ENCODE measurements around the gene RAP1GDS1. TPM values are rescaled to one million over a fixed set of nuclear protein-coding genes. Genes with fewer than 3 reads are reported as not detected.

RAP1GDS1 gene
- total RNA-seq, 1 experiment from 2014 or later, result 27.9 TPM

GRCh38 chr4:98260047-98260578 lies 1.1 kb upstream of the RAP1GDS1 start:
- no peak for TF ChIP-seq CTCF (IDR thresholded peaks at IDR 0.05; ENCODE audit: unreplicated experiment)
- BruUV-seq (replicated peaks), result no TSS peak
- CTCF ChIA-PET, result interaction anchor here (1.2 kb wide), 1 partner anchor 117 kb away, joined by 5 read pairs; the partner anchor contains the start of gene STPG2
- Mint-ChIP-seq H3K27ac (ENCODE audit: unreplicated experiment) (peak overlapping the region; percentile 75), H3K36me3 (ENCODE audit: insufficient read depth, unreplicated experiment) (peaks cover 34% of the 10 kb centered on the region), H3K4me1 (ENCODE audit: low read depth, unreplicated experiment) (peaks cover 9% of the 10 kb centered on the region), H3K27me3 (ENCODE audit: unreplicated experiment) (no peaks in the 10 kb centered on the region), H3K4me3 (ENCODE audit: low read depth, unreplicated experiment) (peak overlapping the region; percentile 80), H3K9me3 (ENCODE audit: low read depth, unreplicated experiment) (no peaks in the 10 kb centered on the region)
- intact Hi-C loops (cut with micrococcal nuclease; ENCODE audit: unreplicated experiment), result loop anchor here (5.0 kb wide), 1 partner anchor 127 kb away; no protein-coding TSS in a partner anchor
- DNase-seq, result peak; percentile 45

GRCh38 chr4:98261405-98262291 lies 464 bp downstream of the RAP1GDS1 start:
- no TSS peak for BruUV-seq (replicated peaks)
- Mint-ChIP-seq H3K4me1 (ENCODE audit: low read depth, unreplicated experiment) (peaks cover 16% of the 10 kb centered on the region), H3K27ac (ENCODE audit: unreplicated experiment) (peak overlapping the region; percentile 92), H3K27me3 (ENCODE audit: unreplicated experiment) (no peaks in the 10 kb centered on the region), H3K9me3 (ENCODE audit: low read depth, unreplicated experiment) (no peaks in the 10 kb centered on the region), H3K4me3 (ENCODE audit: low read depth, unreplicated experiment) (peak overlapping the region; percentile 80), H3K36me3 (ENCODE audit: insufficient read depth, unreplicated experiment) (peaks cover 34% of the 10 kb centered on the region)
- DNase-seq, result peak; percentile 25
- CTCF ChIA-PET, result interaction anchor here (0.5 to 0.7 kb wide), 3 partner anchors 21 to 667 kb away, joined by 3 read pairs; partner anchors contain the start of gene EIF4E
- intact Hi-C loops (cut with micrococcal nuclease; ENCODE audit: unreplicated experiment), result loop anchor here (5.0 kb wide), 1 partner anchor 126 kb away; no protein-coding TSS in a partner anchor
- no peak for TF ChIP-seq CTCF (IDR thresholded peaks at IDR 0.05; ENCODE audit: unreplicated experiment)

GRCh38 chr4:98262431-98262830 lies 1.2 kb downstream of the RAP1GDS1 start:
- no peaks in the 10 kb centered on the region for H3K27me3 Mint-ChIP-seq (ENCODE audit: unreplicated experiment)
- TSS peak; percentile 49 for BruUV-seq (replicated peaks)
- H3K4me1 Mint-ChIP-seq (ENCODE audit: low read depth, unreplicated experiment), result peaks cover 16% of the 10 kb centered on the region
- TF ChIP-seq CTCF (IDR thresholded peaks at IDR 0.05; ENCODE audit: unreplicated experiment), result no peak
- no peaks in the 10 kb centered on the region for H3K9me3 Mint-ChIP-seq (ENCODE audit: low read depth, unreplicated experiment)
- intact Hi-C loops (cut with micrococcal nuclease; ENCODE audit: unreplicated experiment), result loop anchor here (5.0 kb wide), 1 partner anchor 125 kb away; no protein-coding TSS in a partner anchor
- H3K4me3 Mint-ChIP-seq (ENCODE audit: low read depth, unreplicated experiment), result peak overlapping the region; percentile 80
- peaks cover 34% of the 10 kb centered on the region for H3K36me3 Mint-ChIP-seq (ENCODE audit: insufficient read depth, unreplicated experiment)
- no peak for DNase-seq
- peak overlapping the region; percentile 92 for H3K27ac Mint-ChIP-seq (ENCODE audit: unreplicated experiment)
- CTCF ChIA-PET, result no interaction called here

- no peak for TF ChIP-seq CTCF (IDR thresholded peaks at IDR 0.05; ENCODE audit: unreplicated experiment)
- H3K27ac Mint-ChIP-seq (ENCODE audit: unreplicated experiment), result no peak overlapping the region
- peaks cover 16% of the 10 kb centered on the region for H3K4me1 Mint-ChIP-seq (ENCODE audit: low read depth, unreplicated experiment)
- H3K27me3 Mint-ChIP-seq (ENCODE audit: unreplicated experiment), result no peaks in the 10 kb centered on the region
- no peaks in the 10 kb centered on the region for H3K9me3 Mint-ChIP-seq (ENCODE audit: low read depth, unreplicated experiment)
- DNase-seq, result no peak
- no TSS peak for BruUV-seq (replicated peaks)
- peaks cover 11% of the 10 kb centered on the region for H3K36me3 Mint-ChIP-seq (ENCODE audit: insufficient read depth, unreplicated experiment)
- intact Hi-C loops (cut with micrococcal nuclease; ENCODE audit: unreplicated experiment), result no loop called here
- CTCF ChIA-PET, result no interaction called here
- H3K4me3 Mint-ChIP-seq (ENCODE audit: low read depth, unreplicated experiment), result no peak overlapping the region
These were observed 6.3 kb downstream of the RAP1GDS1 start for GRCh38 chr4:98267498-98267897.
